ENCODE measurements around the gene EHHADH. TPM values are rescaled to one million over a fixed set of nuclear protein-coding genes. Genes with fewer than 3 reads are reported as not detected.
A peak's percentile ranks its signal among the peaks of the same experiment; 100 is the strongest.

EHHADH gene
- total and polyA plus RNA-seq, 2 of the 13 experiments (the other 11 are each of a cell fraction or from before 2014, with no cell fraction given), result 14.5 to 38.9 TPM

DNA sequence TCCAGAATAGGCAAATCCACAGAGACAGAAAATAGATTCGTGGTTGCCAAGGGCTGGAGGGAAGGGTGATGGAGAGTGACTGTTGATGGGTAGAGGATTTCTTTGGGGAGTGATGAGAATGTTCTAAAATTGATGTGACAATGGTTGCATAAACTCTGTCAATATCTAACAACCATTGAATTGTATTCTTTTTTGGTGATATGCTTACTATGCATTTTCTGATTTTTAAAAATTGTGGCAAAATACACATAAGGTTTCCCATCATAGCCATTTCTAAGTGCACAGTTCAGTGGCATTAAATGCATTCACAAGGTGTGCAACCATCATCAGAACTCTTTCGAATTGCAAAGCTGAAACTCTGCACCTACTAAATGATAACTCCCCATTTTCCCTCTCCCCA is 56.8 kb downstream of the EHHADH start:
- H3K4me2 ChIP-seq (ENCODE audit: low read depth, low read length), result no peak overlapping the region
- H3K4me3 ChIP-seq (replicated peaks in 1 of 3; ENCODE audit: insufficient read depth in 1 of 3, low read depth in 2 of 3, low read length in 3 of 3), result no peak overlapping the region
- H3K9me3 ChIP-seq (ENCODE audit: low read length), result no peaks in the 10 kb centered on the region
- no peak for DNase-seq (ENCODE audit: low spot score)
- H3K4me1 ChIP-seq (ENCODE audit: insufficient read depth, low read length), result no peaks in the 10 kb centered on the region
- TF ChIP-seq, protein P1, sequence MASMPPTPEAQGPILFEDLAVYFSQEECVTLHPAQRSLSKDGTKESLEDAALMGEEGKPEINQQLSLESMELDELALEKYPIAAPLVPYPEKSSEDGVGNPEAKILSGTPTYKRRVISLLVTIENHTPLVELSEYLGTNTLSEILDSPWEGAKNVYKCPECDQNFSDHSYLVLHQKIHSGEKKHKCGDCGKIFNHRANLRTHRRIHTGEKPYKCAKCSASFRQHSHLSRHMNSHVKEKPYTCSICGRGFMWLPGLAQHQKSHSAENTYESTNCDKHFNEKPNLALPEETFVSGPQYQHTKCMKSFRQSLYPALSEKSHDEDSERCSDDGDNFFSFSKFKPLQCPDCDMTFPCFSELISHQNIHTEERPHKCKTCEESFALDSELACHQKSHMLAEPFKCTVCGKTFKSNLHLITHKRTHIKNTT (CRISPR knock-in tag; IDR thresholded peaks at IDR 0.05), result no peak
- peak; percentile 78 to 89 for TF ChIP-seq MAFK (conservative IDR thresholded peaks at IDR 0.05 in 1 of 2, IDR thresholded peaks at IDR 0.05 in 1 of 2; ENCODE audit: low read length in 2 of 2)
- no peak for TF ChIP-seq SNAPC2 (CRISPR knock-in tag; IDR thresholded peaks at IDR 0.05)
- TF ChIP-seq MAFF (IDR thresholded peaks at IDR 0.05; ENCODE audit: low read depth, low read length), result peak; percentile 81
- ATAC-seq, result no peak
- no peak for FAIRE-seq
- H3K9ac ChIP-seq (ENCODE audit: insufficient read depth, low read depth, low read length), result no peak overlapping the region
- CTCF ChIA-PET (ENCODE audit: low intra/inter-chr PET ratio, low total read pairs), result no interaction called here
- H3K79me2 ChIP-seq (ENCODE audit: insufficient read depth, low read length), result no peaks in the 10 kb centered on the region
- H3K27me3 ChIP-seq (ENCODE audit: control insufficient read depth in 1 of 2, insufficient read depth in 2 of 2, low read length in 2 of 2), result no peaks in the 10 kb centered on the region; a peak in 1 of 5 replicates
- POLR2A ChIA-PET, result no interaction called here
- no TSS peak for BruUV-seq (replicated peaks)
- in situ Hi-C loops (cut with HindIII; ENCODE audit: extremely low pct_ligation_motif_present, low pct_unique_long_range_greater_than_20kb) (no loop called here), intact Hi-C loops (cut with micrococcal nuclease; ENCODE audit: unreplicated experiment) (no loop called here)
- 97% methylated on average over 2 of the region's 2 CpGs for WGBS (ENCODE audit: low lambda C conversion rate)
- no peak overlapping the region for H2AFZ ChIP-seq (ENCODE audit: low read length)
- no peak overlapping the region for H3K27ac ChIP-seq (ENCODE audit: extremely low read length, insufficient read depth, low read length)
- H3K36me3 ChIP-seq (replicated peaks in 1 of 2; ENCODE audit: control insufficient read depth in 1 of 2, insufficient read depth in 2 of 2, low read length in 2 of 2), result peaks cover 10 to 32% of the 10 kb centered on the region in 2 experiments
- H4K20me1 ChIP-seq (ENCODE audit: insufficient read depth, low read length), result no peaks in the 10 kb centered on the region

- no peaks in the 10 kb centered on the region for H3K79me2 ChIP-seq (ENCODE audit: insufficient read depth, low read length)
- H3K9me3 ChIP-seq (ENCODE audit: low read length), result no peaks in the 10 kb centered on the region
- no TSS peak for BruUV-seq (replicated peaks)
- WGBS (ENCODE audit: low lambda C conversion rate), result over 99% methylated on average over 4 of the region's 4 CpGs
- FAIRE-seq (no peak), DNase-seq (ENCODE audit: low spot score) (no peak), ATAC-seq (no peak)
- peaks cover 7 to 20% of the 10 kb centered on the region in 2 experiments for H3K36me3 ChIP-seq (replicated peaks in 1 of 2; ENCODE audit: control insufficient read depth in 1 of 2, insufficient read depth in 2 of 2, low read length in 2 of 2)
- TF ChIP-seq CEBPB (IDR thresholded peaks at IDR 0.05; ENCODE audit: borderline replicate concordance, low read depth, low read length) (peak; percentile 84), HOXA7 (CRISPR knock-in tag; IDR thresholded peaks at IDR 0.05) (no peak)
- H3K9ac ChIP-seq (ENCODE audit: insufficient read depth, low read depth, low read length), result no peak overlapping the region
- H3K4me3 ChIP-seq (replicated peaks in 1 of 3; ENCODE audit: insufficient read depth in 1 of 3, low read depth in 2 of 3, low read length in 3 of 3), result no peak overlapping the region
- no peak overlapping the region for H3K4me2 ChIP-seq (ENCODE audit: low read depth, low read length)
- no peak overlapping the region for H2AFZ ChIP-seq (ENCODE audit: low read length)
- no peaks in the 10 kb centered on the region for H4K20me1 ChIP-seq (ENCODE audit: insufficient read depth, low read length)
- in situ Hi-C loops (cut with HindIII; ENCODE audit: extremely low pct_ligation_motif_present, low pct_unique_long_range_greater_than_20kb), result no loop called here
- H3K27ac ChIP-seq (ENCODE audit: extremely low read length, insufficient read depth, low read length), result no peak overlapping the region
- ChIA-PET POLR2A (no interaction called here), CTCF (ENCODE audit: low intra/inter-chr PET ratio, low total read pairs) (no interaction called here)
- intact Hi-C loops (cut with micrococcal nuclease; ENCODE audit: unreplicated experiment), result no loop called here
- H3K27me3 ChIP-seq (ENCODE audit: control insufficient read depth in 1 of 2, insufficient read depth in 2 of 2, low read length in 2 of 2), result no peaks in the 10 kb centered on the region; a peak in 1 of 5 replicates
- no peaks in the 10 kb centered on the region for H3K4me1 ChIP-seq (ENCODE audit: insufficient read depth, low read length)
Observed at GRCh38 chr3:185195652-185196051, 58.2 kb downstream of the EHHADH start.
